CD4-positive, CD25-positive, alpha-beta regulatory T cell (primary cell): ENCODE results near the gene TRAK1. TPM values are rescaled to one million over a fixed set of nuclear protein-coding genes. Genes with fewer than 3 reads are reported as not detected.

Experiments
- ATAC-seq, 2 donors: fragments of 150-1000 bp; cut with Tn5 transposase; one replicate each; pipeline ENCODE4 v1.10.0; 2021; ENCODE audit warnings: low read depth in 2 of 2, moderate number of reproducible peaks in 2 of 2, moderate library complexity in 1 of 2
- DNase-seq, 3 donors: peaks; one replicate each; pipeline versions ENCODE4 v3.0.0 to v3.0.0-alpha.2; 2012 to 2022; ENCODE audit warnings: mixed read lengths in 1 of 3
- H3K27ac ChIP-seq: one replicate; pipeline ENCODE4 v1.7.0; 2013; ENCODE audit warnings: mild to moderate bottlenecking, low read length; ENCODE audit not compliant: insufficient read depth, poor library complexity, severe bottlenecking
- H3K27me3 ChIP-seq: one replicate; pipeline ENCODE4 v1.7.0; 2013; ENCODE audit warnings: low read length; ENCODE audit not compliant: control insufficient read depth, insufficient read depth
- H3K36me3 ChIP-seq: one replicate; pipeline ENCODE4 v1.7.0; 2013; ENCODE audit warnings: mild to moderate bottlenecking, low read length, moderate library complexity; ENCODE audit not compliant: control insufficient read depth, insufficient read depth
- H3K4me1 ChIP-seq: 2 replicates; pipeline ENCODE4 v1.7.0; 2013; ENCODE audit warnings: mild to moderate bottlenecking, low read length; ENCODE audit not compliant: insufficient read depth, control insufficient read depth, poor library complexity, severe bottlenecking
- H3K4me3 ChIP-seq: one replicate; pipeline ENCODE4 v1.7.0; 2013; ENCODE audit warnings: low read depth, mild to moderate bottlenecking, low read length, moderate library complexity
- H3K9me3 ChIP-seq, 2 experiments: 1 replicate in 1 of 2; 2 replicates in 1 of 2; pipeline ENCODE4 v1.7.0; 2013; ENCODE audit warnings: low read length in 2 of 2, mild to moderate bottlenecking in 1 of 2, moderate library complexity in 1 of 2; ENCODE audit not compliant: control insufficient read depth in 2 of 2
- H3K27ac Mint-ChIP-seq, 3 donors: one replicate each; pipeline ENCODE4 v1.8.0; 2020 to 2022; ENCODE audit warnings: mild to moderate bottlenecking in 3 of 3, mixed read lengths in 3 of 3, moderate library complexity in 2 of 3
- H3K27me3 Mint-ChIP-seq: one replicate; pipeline ENCODE4 v1.8.0; 2022; ENCODE audit warnings: mild to moderate bottlenecking, mixed read lengths
- H3K36me3 Mint-ChIP-seq: one replicate; pipeline ENCODE4 v1.8.0; 2020; ENCODE audit warnings: mixed read lengths
- H3K4me1 Mint-ChIP-seq, 4 donors: one replicate each; pipeline ENCODE4 v1.8.0; 2020 to 2022; ENCODE audit warnings: mixed read lengths in 4 of 4, mild to moderate bottlenecking in 1 of 4
- H3K4me3 Mint-ChIP-seq, 4 donors: one replicate each; pipeline ENCODE4 v1.8.0; 2020 to 2022; ENCODE audit warnings: mild to moderate bottlenecking in 4 of 4, mixed read lengths in 4 of 4, moderate library complexity in 3 of 4
- H3K9me3 Mint-ChIP-seq, 7 donors: one replicate each; pipeline ENCODE4 v1.8.0; 2020 to 2022; ENCODE audit warnings: mixed read lengths in 7 of 7, mild to moderate bottlenecking in 3 of 7, moderate library complexity in 2 of 7
- polyA plus RNA-seq, 4 donors: library from polyadenylated mRNA; unstranded; fragments of 300-500 nt; fragmentation: Illumina TruSeq; gene quantifications; one replicate each; pipeline ENCODE4 v1.2.3, GENCODE V29; 2021
- total RNA-seq: library from RNA; stranded (reverse); gene quantifications from one replicate; pipeline ENCODE4 v1.2.3, GENCODE V29; 2022

The TRAK1 gene
- total and polyA plus RNA-seq, 5 donors from 2014 or later = 2.6 to 23.3 (median 3.5) TPM

- Histone ChIP-seq H3K9me3 (no peaks in the 10 kb centered on the region), H3K4me3 (no peak overlapping the region), H3K4me1 (no peaks in the 10 kb centered on the region), H3K27me3 (no peaks in the 10 kb centered on the region), H3K27ac (no peak overlapping the region), H3K36me3 (no peaks in the 10 kb centered on the region)
- ATAC-seq (no peak), DNase-seq (no peak)
- Mint-ChIP-seq H3K36me3 (peaks cover 4% of the 10 kb centered on the region), H3K9me3 (peaks cover 0 to 2% (median 0%) of the 10 kb centered on the region in 7 donors), H3K27me3 (no peaks in the 10 kb centered on the region), H3K27ac (peak overlapping the region in 1 of 3 donors; percentile 36), H3K4me3 (no peak overlapping the region), H3K4me1 (peaks cover 0 to 33% (median 26%) of the 10 kb centered on the region in 4 donors)
Observed at GRCh38 chr3:42148982-42149432, 57.9 kb downstream of the TRAK1 start.

DNA sequence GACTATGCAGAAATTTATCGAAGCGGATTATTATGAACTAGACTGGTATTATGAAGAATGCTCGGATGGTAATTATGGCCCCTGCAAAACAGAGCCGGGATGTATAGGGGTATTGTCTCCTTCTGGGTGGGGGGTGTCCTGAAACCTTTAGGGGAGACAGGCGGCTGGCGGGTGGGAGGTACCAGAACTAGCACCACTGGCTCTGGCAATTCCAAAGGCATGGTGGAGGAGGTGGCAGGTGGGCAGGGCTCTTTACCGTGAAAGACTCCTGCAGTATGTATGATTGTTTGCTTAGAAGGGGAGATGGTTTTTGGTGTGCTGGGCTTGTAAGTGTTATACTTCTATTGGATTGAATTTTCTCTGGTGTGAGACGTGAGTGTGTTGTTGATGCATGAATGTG is 58.4 kb downstream of the TRAK1 start:
- peaks cover 0 to 33% (median 26%) of the 10 kb centered on the region in 4 donors for H3K4me1 Mint-ChIP-seq
- no peak for ATAC-seq
- H3K9me3 Mint-ChIP-seq = peaks cover 0 to 2% (median 0%) of the 10 kb centered on the region in 7 donors
- Histone ChIP-seq H3K4me3 (no peak overlapping the region), H3K4me1 (no peaks in the 10 kb centered on the region), H3K27me3 (no peaks in the 10 kb centered on the region), H3K27ac (no peak overlapping the region), H3K36me3 (no peaks in the 10 kb centered on the region), H3K9me3 (no peaks in the 10 kb centered on the region)
- peaks cover 5% of the 10 kb centered on the region for H3K36me3 Mint-ChIP-seq
- no peak for DNase-seq
- H3K27ac Mint-ChIP-seq = peak overlapping the region in 1 of 3 donors; percentile 70
- no peak overlapping the region for H3K4me3 Mint-ChIP-seq
- no peaks in the 10 kb centered on the region for H3K27me3 Mint-ChIP-seq

DNA sequence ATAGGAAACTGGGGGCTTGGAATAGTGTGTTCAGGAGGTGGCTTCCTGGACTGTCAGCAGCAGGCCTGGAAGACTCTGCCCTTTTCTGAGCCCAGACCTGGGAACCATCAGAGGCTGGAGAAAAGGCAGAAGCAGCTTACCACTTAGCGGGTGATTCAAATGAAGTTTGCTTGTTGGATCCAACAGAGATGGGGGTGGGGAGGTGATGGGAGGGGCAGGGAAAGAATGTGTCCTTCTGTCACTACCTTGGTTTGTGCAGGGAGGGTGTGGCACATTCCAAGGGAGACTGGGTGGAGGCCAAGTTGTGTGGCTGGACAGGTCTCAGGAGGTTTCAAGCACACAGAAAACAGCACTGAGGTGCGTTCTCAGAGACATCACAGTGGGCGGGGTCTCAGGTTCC is 58.8 kb downstream of the TRAK1 start:
- H3K36me3 ChIP-seq = no peaks in the 10 kb centered on the region
- no peak overlapping the region for H3K4me3 Mint-ChIP-seq
- H3K27me3 ChIP-seq = no peaks in the 10 kb centered on the region
- H3K27ac Mint-ChIP-seq = peak overlapping the region in 1 of 3 donors; percentile 70
- H3K4me1 ChIP-seq = no peaks in the 10 kb centered on the region
- H3K9me3 ChIP-seq = no peaks in the 10 kb centered on the region
- no peaks in the 10 kb centered on the region for H3K27me3 Mint-ChIP-seq
- H3K36me3 Mint-ChIP-seq = peaks cover 8% of the 10 kb centered on the region
- peaks cover 0 to 33% (median 26%) of the 10 kb centered on the region in 4 donors for H3K4me1 Mint-ChIP-seq
- DNase-seq (no peak), ATAC-seq (no peak)
- no peak overlapping the region for H3K4me3 ChIP-seq
- no peak overlapping the region for H3K27ac ChIP-seq
- H3K9me3 Mint-ChIP-seq = peaks cover 0 to 3% (median 0%) of the 10 kb centered on the region in 7 donors

DNA sequence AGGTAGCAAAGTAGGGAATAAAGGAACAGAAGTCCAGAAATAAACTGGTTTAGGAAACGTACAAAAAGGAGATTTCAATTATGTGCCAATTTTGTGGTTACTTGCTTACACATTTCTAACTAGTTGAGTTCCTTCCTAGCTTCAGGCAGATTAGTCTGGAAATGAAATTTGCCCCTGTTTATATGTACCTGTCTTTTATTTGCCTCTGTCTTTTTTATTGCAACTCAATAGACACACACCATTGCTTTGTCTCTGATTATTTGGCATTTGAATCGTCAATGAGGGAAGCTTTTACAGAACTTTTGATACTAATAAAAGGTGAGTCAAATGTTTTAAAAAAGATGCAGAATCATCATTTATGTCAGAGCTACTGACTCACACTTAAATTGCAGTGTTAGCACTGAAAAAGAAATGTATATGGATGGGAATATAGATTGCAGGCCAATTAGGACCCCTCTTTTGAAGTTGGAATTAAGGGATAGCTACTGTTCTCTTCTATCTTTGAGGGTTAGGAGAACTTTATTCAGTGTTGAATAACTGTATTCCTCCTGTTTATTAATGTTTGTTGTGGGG is 60.5 kb downstream of the TRAK1 start:
- H3K27ac ChIP-seq = no peak overlapping the region
- H3K9me3 ChIP-seq = no peaks in the 10 kb centered on the region
- Mint-ChIP-seq H3K9me3 (peaks cover 0 to 3% (median 0%) of the 10 kb centered on the region in 7 donors), H3K27me3 (no peaks in the 10 kb centered on the region), H3K4me1 (peaks cover 0 to 33% (median 26%) of the 10 kb centered on the region in 4 donors), H3K27ac (no peak overlapping the region), H3K36me3 (peaks cover 8% of the 10 kb centered on the region), H3K4me3 (no peak overlapping the region)
- ATAC-seq (no peak), DNase-seq (no peak)
- H3K27me3 ChIP-seq = no peaks in the 10 kb centered on the region
- H3K36me3 ChIP-seq = no peaks in the 10 kb centered on the region
- H3K4me3 ChIP-seq = no peak overlapping the region
- no peaks in the 10 kb centered on the region for H3K4me1 ChIP-seq

GRCh38 chr3:42152193-42152592 is 61.0 kb downstream of the TRAK1 start:
- H3K27ac Mint-ChIP-seq = no peak overlapping the region
- peaks cover 0 to 28% (median 23%) of the 10 kb centered on the region in 4 donors for H3K4me1 Mint-ChIP-seq
- no peaks in the 10 kb centered on the region for H3K27me3 Mint-ChIP-seq
- H3K4me3 ChIP-seq = no peak overlapping the region
- peaks cover 8% of the 10 kb centered on the region for H3K36me3 Mint-ChIP-seq
- DNase-seq (no peak), ATAC-seq (no peak)
- H3K27ac ChIP-seq = no peak overlapping the region
- no peaks in the 10 kb centered on the region for H3K27me3 ChIP-seq
- no peaks in the 10 kb centered on the region for H3K4me1 ChIP-seq
- H3K9me3 Mint-ChIP-seq = peaks cover 0 to 3% (median 0%) of the 10 kb centered on the region in 7 donors
- no peak overlapping the region for H3K4me3 Mint-ChIP-seq
- H3K9me3 ChIP-seq = no peaks in the 10 kb centered on the region
- no peaks in the 10 kb centered on the region for H3K36me3 ChIP-seq

DNA sequence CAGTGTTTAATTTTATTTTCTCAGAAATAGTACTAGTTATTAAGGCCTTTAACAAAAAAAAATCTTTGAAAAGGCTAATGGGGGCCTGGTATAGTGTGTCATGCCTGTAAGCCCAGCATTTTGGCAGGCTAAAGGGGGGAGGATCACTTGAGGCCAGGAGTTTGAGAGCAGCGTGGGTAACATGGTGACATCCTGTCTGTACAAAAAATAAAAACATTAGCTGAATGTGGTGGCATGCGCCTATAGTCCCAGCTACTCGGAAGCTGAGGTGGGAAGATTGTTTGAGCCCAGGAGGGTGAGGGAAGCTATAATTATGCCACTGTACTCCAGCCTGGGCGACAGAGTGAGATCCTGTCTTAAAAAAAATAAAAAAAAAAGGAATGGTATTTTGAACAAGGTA is 61.9 kb downstream of the TRAK1 start:
- DNase-seq (no peak), ATAC-seq (no peak)
- Mint-ChIP-seq H3K36me3 (peaks cover 8% of the 10 kb centered on the region), H3K27ac (no peak overlapping the region), H3K4me1 (peaks cover 6 to 24% (median 20%) of the 10 kb centered on the region in 4 donors), H3K4me3 (no peak overlapping the region), H3K9me3 (peaks cover 0 to 3% (median 0%) of the 10 kb centered on the region in 7 donors), H3K27me3 (no peaks in the 10 kb centered on the region)
- Histone ChIP-seq H3K27me3 (no peaks in the 10 kb centered on the region), H3K9me3 (no peaks in the 10 kb centered on the region), H3K36me3 (no peaks in the 10 kb centered on the region), H3K4me1 (no peaks in the 10 kb centered on the region), H3K27ac (no peak overlapping the region), H3K4me3 (no peak overlapping the region)

DNA sequence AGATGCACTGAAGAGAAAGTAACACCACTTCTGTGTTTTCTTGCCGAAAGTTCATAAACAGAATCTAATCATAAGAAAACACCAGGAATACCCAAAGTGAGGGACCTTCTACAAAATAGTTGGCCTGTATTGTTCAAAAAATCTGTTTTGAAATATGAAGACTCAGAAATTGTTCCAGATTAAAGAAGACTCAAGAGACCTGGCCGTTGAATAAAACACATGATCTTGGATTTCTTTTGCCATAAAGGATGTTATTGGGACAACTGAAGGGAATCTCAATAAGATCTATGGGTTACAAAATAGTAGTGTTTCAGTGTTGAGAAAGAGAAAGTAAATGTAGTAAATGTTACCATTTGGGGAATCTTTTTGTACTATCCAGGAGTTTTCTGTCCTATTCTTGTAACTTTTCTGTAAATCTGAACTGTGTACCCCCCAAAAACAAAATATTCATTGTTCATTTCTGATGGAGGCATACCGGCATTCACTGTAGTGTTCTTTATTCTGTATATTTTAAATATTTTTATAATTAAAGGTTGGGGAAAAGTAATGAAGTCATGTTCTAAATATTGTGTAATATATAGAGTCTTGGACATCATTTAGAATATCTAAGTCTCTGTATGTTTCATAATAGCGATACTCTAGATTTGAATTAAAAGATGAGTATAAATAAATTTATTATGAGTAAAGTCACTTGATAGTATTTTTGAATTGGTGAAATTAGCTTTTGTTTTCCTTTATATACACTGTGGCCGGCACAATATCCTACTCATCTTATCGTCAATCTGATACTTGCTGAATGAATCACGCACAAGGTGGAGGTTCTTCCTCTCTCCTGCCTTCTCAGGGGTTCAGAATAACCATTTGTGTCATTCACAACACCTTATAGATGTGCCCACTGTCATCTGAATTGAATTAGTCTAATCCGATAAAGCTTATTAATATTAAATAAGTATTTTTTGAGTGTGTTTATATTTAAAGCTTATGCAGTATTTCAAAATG is 66.7 kb downstream of the TRAK1 start:
- H3K4me3 ChIP-seq = no peak overlapping the region
- DNase-seq = peak in 1 of 3 donors; percentile 40
- Mint-ChIP-seq H3K9me3 (peaks cover 0 to 2% (median 0%) of the 10 kb centered on the region in 7 donors), H3K27me3 (no peaks in the 10 kb centered on the region), H3K4me3 (peak overlapping the region in 1 of 4 donors; percentile 17), H3K27ac (no peak overlapping the region), H3K4me1 (peaks cover 16 to 35% (median 30%) of the 10 kb centered on the region in 4 donors), H3K36me3 (peaks cover 4% of the 10 kb centered on the region)
- no peak overlapping the region for H3K27ac ChIP-seq
- no peaks in the 10 kb centered on the region for H3K27me3 ChIP-seq
- no peaks in the 10 kb centered on the region for H3K36me3 ChIP-seq
- H3K4me1 ChIP-seq = peaks cover 13% of the 10 kb centered on the region
- H3K9me3 ChIP-seq = no peaks in the 10 kb centered on the region
- ATAC-seq = no peak
